SK-N-SH (cell line): Measurements from ENCODE around the gene MINDY2. TPM values are rescaled to one million over a fixed set of nuclear protein-coding genes. Genes with fewer than 3 reads are reported as not detected.

Experiments
- CTCF ChIA-PET: fragments of 300-600, 350-600 bp; formaldehyde crosslinking; extraction: SDS; loops from one replicate; lab custom pipeline; 2021; lab: Yijun Ruan, JAX
- POLR2A ChIA-PET: fragments of 350-600 bp; sonication (Branson Sonifier 250); formaldehyde crosslinking; extraction: SDS; loops from one replicate; lab custom pipeline; 2020; ENCODE audit warnings: antibody characterized with exemption, inconsistent platforms; lab: Yijun Ruan, JAX
- DNase-seq: peaks from one replicate; pipeline ENCODE4 v3.0.0; 2012
- H2AFZ ChIP-seq: fragments of 200-600 bp; sonication (generic); 2 replicates; pipeline ENCODE4 v1.8.1; 2016; ENCODE audit warnings: antibody characterized with exemption, mild to moderate bottlenecking, low read depth
- H3F3A ChIP-seq: fragments of 200-600 bp; sonication (generic); replicated peaks from 2 replicates; pipeline ENCODE3; 2016; ENCODE audit warnings: antibody characterized with exemption, mild to moderate bottlenecking; ENCODE audit not compliant: insufficient read depth
- H3K27ac ChIP-seq, 2 experiments: fragments of 200-500 bp in 1 of 2; fragments of 200-600 bp in 1 of 2; sonication (Bioruptor generic) in 1 of 2; sonication (generic), shearing (Covaris generic) in 1 of 2; 2 replicates each; pipeline versions ENCODE4 v1.5.1 to v1.6.1; 2014 to 2016; ENCODE audit warnings: low read depth in 2 of 2, inconsistent platforms in 1 of 2, low read length in 1 of 2, mild to moderate bottlenecking in 1 of 2, mixed read lengths in 1 of 2
- H3K27me3 ChIP-seq: fragments of 200-600 bp; sonication (generic), shearing (Covaris generic); 2 replicates; pipeline ENCODE4 v1.6.1; 2016; ENCODE audit warnings: mixed run types; ENCODE audit not compliant: insufficient read depth
- H3K36me3 ChIP-seq, 2 experiments: fragments of 200-500 bp in 1 of 2; fragments of 200-600 bp in 1 of 2; sonication (Bioruptor generic) in 1 of 2; sonication (generic) in 1 of 2; replicated peaks in 1 of 2; 2 replicates each; pipeline versions ENCODE3 to v1.5.1; 2014 to 2016; ENCODE audit warnings: low read length in 1 of 2, mild to moderate bottlenecking in 1 of 2; ENCODE audit not compliant: insufficient read depth in 2 of 2, control insufficient read depth in 1 of 2
- H3K4me1 ChIP-seq, 2 experiments: fragments of 200-500 bp in 1 of 2; fragments of 200-600 bp in 1 of 2; sonication (Bioruptor generic) in 1 of 2; sonication (generic), shearing (Covaris generic) in 1 of 2; 2 replicates each; pipeline versions ENCODE4 v1.5.1 to v1.6.1; 2014 to 2016; ENCODE audit warnings: low read depth in 1 of 2, low read length in 1 of 2, mixed run types in 1 of 2; ENCODE audit not compliant: insufficient read depth in 2 of 2, control insufficient read depth in 1 of 2
- H3K4me2 ChIP-seq: fragments of 200-600 bp; sonication (generic), shearing (Covaris generic); 2 replicates; pipeline ENCODE4 v1.6.1; 2017; ENCODE audit warnings: mixed run types
- H3K4me3 ChIP-seq, 2 experiments: fragments of 200-500 bp in 1 of 2; fragments of 200-600 bp in 1 of 2; sonication (Bioruptor generic) in 1 of 2; sonication (generic), shearing (Covaris generic) in 1 of 2; 2 replicates each; pipeline versions ENCODE4 v1.5.1 to v1.8.1; 2014 to 2016; ENCODE audit warnings: low read depth in 2 of 2, inconsistent platforms in 1 of 2, low read length in 1 of 2, mild to moderate bottlenecking in 1 of 2, mixed read lengths in 1 of 2, moderate library complexity in 1 of 2
- H3K79me2 ChIP-seq: fragments of 200-600 bp; sonication (generic); 2 replicates; pipeline ENCODE4 v1.8.1; 2017; ENCODE audit warnings: mild to moderate bottlenecking; ENCODE audit not compliant: insufficient read depth
- H3K9ac ChIP-seq: fragments of 200-600 bp; sonication (generic); 2 replicates; pipeline ENCODE4 v1.6.1; 2017; ENCODE audit warnings: mixed run types
- H3K9me2 ChIP-seq: fragments of 200-600 bp; sonication (generic); 2 replicates; pipeline ENCODE4 v1.6.1; 2017; ENCODE audit warnings: mixed run types
- H3K9me3 ChIP-seq: fragments of 200-600 bp; sonication (generic); 2 replicates; pipeline ENCODE4 v1.6.1; 2017; ENCODE audit warnings: mixed run types, mild to moderate bottlenecking, moderate library complexity
- H4K20me1 ChIP-seq: fragments of 200-600 bp; sonication (generic); 2 replicates; pipeline ENCODE4 v1.6.1; 2017; ENCODE audit warnings: mild to moderate bottlenecking, mixed run types; ENCODE audit not compliant: insufficient read depth
- ELF1 ChIP-seq: IDR thresholded peaks from 2 replicates; pipeline ENCODE4 v1.4.0; 2012
- EP300 ChIP-seq, 2 experiments: IDR thresholded peaks; 2 replicates each; pipeline versions ENCODE4 v1.4.0 to v1.6.1; 2012; ENCODE audit warnings: borderline replicate concordance in 1 of 2, low read depth in 1 of 2, low read length in 1 of 2
- EZH2phosphoT487 ChIP-seq: fragments of 200-600 bp; sonication (generic); IDR thresholded peaks from 2 replicates; pipeline ENCODE4 v1.6.1; 2017; ENCODE audit warnings: low read depth, mixed run types, mild to moderate bottlenecking, antibody characterized with exemption, moderate library complexity, borderline replicate concordance
- FOSL2 ChIP-seq: IDR thresholded peaks from 2 replicates; pipeline ENCODE4 v1.4.0; 2012; ENCODE audit warnings: low read depth, mild to moderate bottlenecking, moderate library complexity, borderline replicate concordance
- FOXM1 ChIP-seq: IDR thresholded peaks from 2 replicates; pipeline ENCODE4 v1.4.0; 2012; ENCODE audit warnings: low read depth, mild to moderate bottlenecking
- GATA2 ChIP-seq: sonication (generic); formaldehyde crosslinking; IDR thresholded peaks from 2 replicates; pipeline ENCODE4 v1.5.0; 2020; ENCODE audit warnings: mild to moderate bottlenecking, missing genetic modification reagents
- JUND ChIP-seq: IDR thresholded peaks from 2 replicates; pipeline ENCODE4 v1.4.0; 2012
- MXI1 ChIP-seq: IDR thresholded peaks from 2 replicates; pipeline ENCODE4 v1.6.1; 2012; ENCODE audit warnings: mild to moderate bottlenecking, low read depth, low read length, improper control_type of control experiment
- NFIC ChIP-seq: IDR thresholded peaks from 2 replicates; pipeline ENCODE4 v1.4.0; 2012; ENCODE audit warnings: borderline replicate concordance
- NRF1 ChIP-seq: IDR thresholded peaks from 2 replicates; pipeline ENCODE4 v1.6.1; 2012; ENCODE audit warnings: low read depth, mild to moderate bottlenecking, low read length
- RCOR1 ChIP-seq: fragments of 150-350 bp; IDR thresholded peaks from 2 replicates; pipeline ENCODE4 v1.6.1; 2017; ENCODE audit warnings: antibody characterized with exemption, low read length
- SMC3 ChIP-seq: IDR thresholded peaks from 2 replicates; pipeline ENCODE4 v1.6.1; 2012; ENCODE audit warnings: low read depth, low read length, improper control_type of control experiment
- YY1 ChIP-seq: IDR thresholded peaks from 2 replicates; pipeline ENCODE4 v1.4.0; 2012; ENCODE audit warnings: low read depth, mild to moderate bottlenecking
- WGBS: methylation state at CpG from one replicate; pipeline ENCODE4 v1.1.6; 2017; ENCODE audit warnings: low lambda C conversion rate; 5-methylcytosine and 5-hydroxymethylcytosine counted together
- polyA plus RNA-seq, 3 experiments: library from polyadenylated mRNA; depleted of rRNA; stranded (reverse); fragments of >200 nt; gene quantifications; 2 replicates each; pipeline ENCODE4 v1.2.3, GENCODE V29; 2012
- TF ChIP-seq, protein P1 (sequence below): IDR thresholded peaks from 2 replicates; pipeline ENCODE4 v1.4.0; 2012; ENCODE audit warnings: low read depth
- TF ChIP-seq, protein P2 (sequence below): IDR thresholded peaks from 2 replicates; pipeline ENCODE4; 2012
- TF ChIP-seq, protein P3 (sequence below): fragments of 200-600 bp; sonication (generic); IDR thresholded peaks from 2 replicates; pipeline ENCODE4 v1.6.1; 2017; ENCODE audit warnings: antibody characterized with exemption, mild to moderate bottlenecking, moderate library complexity
- TF ChIP-seq, protein P4 (sequence below): fragments of 150-350 bp; IDR thresholded peaks from 2 replicates; pipeline ENCODE4 v1.6.1; 2016; ENCODE audit warnings: mild to moderate bottlenecking, low read depth, low read length

Gene MINDY2
- polyA plus RNA-seq, 1 of the 3 experiments (the other 2 are of a cell fraction): 1.0 TPM

DNA sequence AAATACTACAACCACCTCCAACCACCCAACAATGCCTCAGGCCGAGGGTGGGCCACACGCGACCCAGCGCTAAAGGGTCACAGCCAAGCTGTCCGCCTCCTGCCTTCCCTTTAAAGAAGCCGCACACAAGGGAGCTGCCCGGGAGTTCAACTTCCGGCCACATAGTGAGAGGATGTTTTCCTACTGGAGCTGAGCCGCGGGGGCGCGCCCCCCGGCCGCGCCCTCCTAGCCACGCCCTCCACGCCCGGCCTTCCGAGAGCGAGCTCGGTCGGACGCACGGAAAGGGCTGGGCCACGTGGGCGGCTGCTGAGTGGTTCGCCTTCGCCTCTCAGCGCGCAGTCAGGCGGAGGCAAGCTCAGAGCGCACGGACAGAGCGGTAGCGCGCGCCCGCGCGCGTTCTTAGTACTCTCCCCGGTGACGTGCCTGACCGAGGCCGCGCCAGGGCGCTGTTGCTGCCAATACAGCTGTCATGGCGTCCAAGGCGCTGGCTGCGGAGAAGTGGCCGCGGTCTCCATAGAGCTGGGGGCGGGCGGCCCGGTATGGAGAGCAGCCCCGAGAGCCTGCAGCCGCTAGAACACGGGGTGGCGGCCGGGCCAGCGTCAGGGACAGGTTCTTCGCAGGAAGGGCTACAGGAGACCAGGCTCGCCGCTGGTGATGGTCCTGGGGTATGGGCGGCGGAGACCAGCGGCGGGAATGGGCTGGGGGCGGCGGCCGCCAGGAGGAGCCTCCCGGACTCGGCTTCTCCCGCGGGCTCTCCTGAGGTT, at the start of gene MINDY2 (continued):
- TF ChIP-seq NFIC (peak; percentile 30; the same call in 1 of the 2 replicates), RCOR1 (0 out of 2 replicates have a peak, but pooled peaks have one; percentile 5), ELF1 (no peak; the same call in 1 of the 2 replicates), FOXM1 (no peak), EP300 (IDR thresholded peaks at IDR 0.05; ENCODE audit: borderline replicate concordance in 1 of 2, low read depth in 1 of 2, low read length in 1 of 2) (no peak; a peak in 1 of 4 replicates), GATA2 (CRISPR knock-in tag) (no peak)
- TF ChIP-seq, protein P1, sequence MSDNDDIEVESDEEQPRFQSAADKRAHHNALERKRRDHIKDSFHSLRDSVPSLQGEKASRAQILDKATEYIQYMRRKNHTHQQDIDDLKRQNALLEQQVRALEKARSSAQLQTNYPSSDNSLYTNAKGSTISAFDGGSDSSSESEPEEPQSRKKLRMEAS: peak; percentile 83
- TF ChIP-seq, protein P2, sequence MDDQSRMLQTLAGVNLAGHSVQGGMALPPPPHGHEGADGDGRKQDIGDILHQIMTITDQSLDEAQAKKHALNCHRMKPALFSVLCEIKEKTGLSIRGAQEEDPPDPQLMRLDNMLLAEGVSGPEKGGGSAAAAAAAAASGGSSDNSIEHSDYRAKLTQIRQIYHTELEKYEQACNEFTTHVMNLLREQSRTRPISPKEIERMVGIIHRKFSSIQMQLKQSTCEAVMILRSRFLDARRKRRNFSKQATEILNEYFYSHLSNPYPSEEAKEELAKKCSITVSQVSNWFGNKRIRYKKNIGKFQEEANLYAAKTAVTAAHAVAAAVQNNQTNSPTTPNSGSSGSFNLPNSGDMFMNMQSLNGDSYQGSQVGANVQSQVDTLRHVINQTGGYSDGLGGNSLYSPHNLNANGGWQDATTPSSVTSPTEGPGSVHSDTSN: peak; percentile 3; the same call in 1 of the 2 replicates
- TF ChIP-seq, protein P3, sequence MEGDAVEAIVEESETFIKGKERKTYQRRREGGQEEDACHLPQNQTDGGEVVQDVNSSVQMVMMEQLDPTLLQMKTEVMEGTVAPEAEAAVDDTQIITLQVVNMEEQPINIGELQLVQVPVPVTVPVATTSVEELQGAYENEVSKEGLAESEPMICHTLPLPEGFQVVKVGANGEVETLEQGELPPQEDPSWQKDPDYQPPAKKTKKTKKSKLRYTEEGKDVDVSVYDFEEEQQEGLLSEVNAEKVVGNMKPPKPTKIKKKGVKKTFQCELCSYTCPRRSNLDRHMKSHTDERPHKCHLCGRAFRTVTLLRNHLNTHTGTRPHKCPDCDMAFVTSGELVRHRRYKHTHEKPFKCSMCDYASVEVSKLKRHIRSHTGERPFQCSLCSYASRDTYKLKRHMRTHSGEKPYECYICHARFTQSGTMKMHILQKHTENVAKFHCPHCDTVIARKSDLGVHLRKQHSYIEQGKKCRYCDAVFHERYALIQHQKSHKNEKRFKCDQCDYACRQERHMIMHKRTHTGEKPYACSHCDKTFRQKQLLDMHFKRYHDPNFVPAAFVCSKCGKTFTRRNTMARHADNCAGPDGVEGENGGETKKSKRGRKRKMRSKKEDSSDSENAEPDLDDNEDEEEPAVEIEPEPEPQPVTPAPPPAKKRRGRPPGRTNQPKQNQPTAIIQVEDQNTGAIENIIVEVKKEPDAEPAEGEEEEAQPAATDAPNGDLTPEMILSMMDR: peak; percentile 44

DNA sequence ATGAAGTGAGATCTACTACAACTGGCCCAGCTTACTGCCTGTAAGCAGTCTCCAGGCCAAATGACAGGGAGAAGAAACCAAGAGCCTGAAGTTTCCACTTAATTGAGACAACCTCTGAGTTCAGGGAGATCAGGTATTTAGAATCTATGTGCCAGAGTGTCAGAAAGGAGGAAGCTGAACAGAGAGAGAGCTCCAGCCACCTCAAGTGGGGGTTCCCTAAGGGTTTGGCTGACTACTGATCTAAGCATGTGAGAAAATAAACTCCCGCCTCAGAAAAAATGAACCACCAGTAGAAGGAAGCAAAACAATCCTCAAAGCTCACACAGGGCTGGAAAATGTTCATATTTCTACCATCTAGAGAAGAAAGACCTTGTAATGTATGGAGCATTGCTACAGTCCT, 46.6 kb upstream of the MINDY2 start:
- Histone ChIP-seq H3K9me2 (no peaks in the 10 kb centered on the region), H3K79me2 (peaks cover 94% of the 10 kb centered on the region), H3K9me3 (no peaks in the 10 kb centered on the region), H3K36me3 (no peaks in the 10 kb centered on the region), H3K27me3 (no peaks in the 10 kb centered on the region), H3F3A (peaks cover 4% of the 10 kb centered on the region), H4K20me1 (peaks cover 32% of the 10 kb centered on the region), H3K9ac (no peak overlapping the region)
- WGBS: 100% methylated on average over 1 of the region's 1 CpG
- ChIA-PET POLR2A (no interaction called here), CTCF (interaction anchor here (1.0 to 1.3 kb wide), 2 partner anchors 10 to 18 kb away, joined by 3 to 5 read pairs; no protein-coding TSS in a partner anchor)
- no peak for TF ChIP-seq GATA2 (CRISPR knock-in tag)
- TF ChIP-seq, all 33 proteins: peak for 0
- Histone ChIP-seq H3K27ac (no peak overlapping the region), H2AFZ (no peak overlapping the region), H3K4me3 (no peak overlapping the region), H3K4me2 (no peak overlapping the region), H3K4me1 (no peaks in the 10 kb centered on the region; a peak in 1 of 4 replicates)
- DNase-seq: no peak

DNA sequence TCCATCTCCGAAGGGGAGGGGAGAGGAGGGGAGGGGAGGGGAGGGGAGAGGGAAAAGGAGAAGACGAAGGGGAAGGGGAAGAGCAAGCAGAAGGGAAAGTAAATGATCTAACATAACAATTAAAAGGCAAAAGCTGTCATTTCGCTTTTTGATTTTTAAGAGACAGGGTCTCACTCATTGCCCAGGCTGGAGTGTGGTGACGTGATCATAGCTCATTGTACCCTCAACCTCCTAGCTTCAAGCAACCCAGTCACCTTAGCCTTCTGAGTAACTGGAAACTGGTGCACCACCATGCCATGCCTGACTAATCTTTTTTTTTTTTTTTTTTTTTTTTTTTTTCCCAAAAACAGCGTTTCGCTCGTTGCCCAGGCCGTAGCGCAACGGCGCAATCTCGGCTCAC, 44.2 kb upstream of the MINDY2 start:
- WGBS: 95% methylated on average over 12 of the region's 12 CpGs
- CTCF ChIA-PET: interaction anchor here (1.1 kb wide), 1 partner anchor 44 kb away, joined by 3 read pairs; the partner anchor contains the start of gene MINDY2
- TF ChIP-seq, protein P1: no peak
- TF ChIP-seq SMC3: no peak
- TF ChIP-seq, protein P4, sequence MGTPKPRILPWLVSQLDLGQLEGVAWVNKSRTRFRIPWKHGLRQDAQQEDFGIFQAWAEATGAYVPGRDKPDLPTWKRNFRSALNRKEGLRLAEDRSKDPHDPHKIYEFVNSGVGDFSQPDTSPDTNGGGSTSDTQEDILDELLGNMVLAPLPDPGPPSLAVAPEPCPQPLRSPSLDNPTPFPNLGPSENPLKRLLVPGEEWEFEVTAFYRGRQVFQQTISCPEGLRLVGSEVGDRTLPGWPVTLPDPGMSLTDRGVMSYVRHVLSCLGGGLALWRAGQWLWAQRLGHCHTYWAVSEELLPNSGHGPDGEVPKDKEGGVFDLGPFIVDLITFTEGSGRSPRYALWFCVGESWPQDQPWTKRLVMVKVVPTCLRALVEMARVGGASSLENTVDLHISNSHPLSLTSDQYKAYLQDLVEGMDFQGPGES: no peak
- no peak for TF ChIP-seq GATA2 (CRISPR knock-in tag)
- TF ChIP-seq YY1: no peak
- TF ChIP-seq JUND: no peak
- TF ChIP-seq, protein P2: no peak
- no peak for TF ChIP-seq NRF1
- TF ChIP-seq EZH2phosphoT487: no peak
- no peak for TF ChIP-seq FOSL2
- TF ChIP-seq EP300 (IDR thresholded peaks at IDR 0.05; ENCODE audit: borderline replicate concordance in 1 of 2, low read depth in 1 of 2, low read length in 1 of 2): no peak
- no peak for TF ChIP-seq MXI1

More for the DNA sequence above, 44.2 kb upstream of the MINDY2 start:
- Histone ChIP-seq H3K9me2 (no peaks in the 10 kb centered on the region), H3K36me3 (no peaks in the 10 kb centered on the region), H3K79me2 (peaks cover 99% of the 10 kb centered on the region), H4K20me1 (peaks cover 39% of the 10 kb centered on the region), H3K27ac (no peak overlapping the region), H2AFZ (no peak overlapping the region), H3K4me3 (no peak overlapping the region), H3K4me2 (no peak overlapping the region), H3F3A (peaks cover 4% of the 10 kb centered on the region), H3K9ac (no peak overlapping the region), H3K27me3 (no peaks in the 10 kb centered on the region), H3K4me1 (no peaks in the 10 kb centered on the region; a peak in 2 of 4 replicates), H3K9me3 (no peaks in the 10 kb centered on the region)
- POLR2A ChIA-PET: no interaction called here
- DNase-seq: no peak
